Stimulated activated CD8-positive, alpha-beta memory T cell treated with anti-CD3 and anti-CD28 coated beads, Interleukin-2, amount 100 ng/mL, for 48 hours (primary cell): ENCODE measurements around the gene STC2.

Source experiments
- DNase-seq, 2 donors: peaks; one replicate each; pipeline ENCODE4 v3.0.0-alpha.2; 2020; ENCODE audit warnings: low read depth in 2 of 2

STC2 gene

GRCh38 chr5:173268750-173269432 lies 59.3 kb downstream of the STC2 start:
- DNase-seq: no peak

DNA sequence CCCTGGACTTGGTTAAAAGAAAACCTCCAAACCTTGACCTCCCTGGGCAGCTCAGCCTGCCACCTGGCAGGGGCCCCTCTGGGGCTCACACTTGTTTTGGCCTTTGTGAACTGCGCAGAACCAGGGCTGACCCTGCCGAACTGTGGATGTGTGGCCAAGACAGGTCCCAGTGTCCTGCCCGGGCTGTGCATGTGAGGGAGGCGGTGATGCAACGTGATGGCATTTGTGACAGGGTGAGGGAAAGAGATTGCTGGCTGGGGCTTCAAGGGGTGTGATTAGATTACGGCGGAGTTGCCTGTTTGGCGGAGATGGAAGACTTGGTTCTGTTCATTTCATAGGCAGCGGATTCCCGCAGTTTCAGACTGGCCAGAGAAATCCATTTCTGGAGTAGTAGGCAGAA lies 62.8 kb downstream of the STC2 start:
- no peak for DNase-seq
